T follicular helper cell (primary cell): ENCODE results near the gene TLR5.

Experiments used
- DNase-seq: peaks from one replicate; pipeline ENCODE4 v3.0.0-alpha.2; 2020; ENCODE audit warnings: low read depth

The TLR5 gene

DNA sequence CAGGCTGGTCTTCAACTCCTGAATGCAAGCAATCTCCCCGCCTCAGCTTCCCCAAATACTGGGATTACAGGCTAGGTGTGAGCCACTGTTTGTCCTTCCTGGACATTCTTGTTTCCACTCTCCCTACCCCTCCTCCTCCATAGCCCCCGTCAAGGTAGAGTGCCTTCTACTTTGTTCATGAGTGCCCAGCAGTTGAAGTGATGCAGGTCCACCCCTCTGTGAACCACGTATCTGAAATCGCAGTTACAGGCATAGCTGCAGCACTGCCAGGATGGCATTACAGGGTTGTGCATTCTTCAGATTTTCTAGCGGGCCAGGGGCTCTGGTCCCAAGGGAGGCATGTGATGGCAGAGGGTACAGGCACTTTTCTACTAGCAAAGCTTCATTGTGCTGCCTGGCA lies 7.4 kb upstream of the TLR5 start:
- no peak for DNase-seq

GRCh38 chr1:223147873-223148272 lies 4.8 kb upstream of the TLR5 start:
- DNase-seq, result no peak

- DNase-seq, result no peak
These were observed 4.4 kb upstream of the TLR5 start for GRCh38 chr1:223147409-223147808.

DNA sequence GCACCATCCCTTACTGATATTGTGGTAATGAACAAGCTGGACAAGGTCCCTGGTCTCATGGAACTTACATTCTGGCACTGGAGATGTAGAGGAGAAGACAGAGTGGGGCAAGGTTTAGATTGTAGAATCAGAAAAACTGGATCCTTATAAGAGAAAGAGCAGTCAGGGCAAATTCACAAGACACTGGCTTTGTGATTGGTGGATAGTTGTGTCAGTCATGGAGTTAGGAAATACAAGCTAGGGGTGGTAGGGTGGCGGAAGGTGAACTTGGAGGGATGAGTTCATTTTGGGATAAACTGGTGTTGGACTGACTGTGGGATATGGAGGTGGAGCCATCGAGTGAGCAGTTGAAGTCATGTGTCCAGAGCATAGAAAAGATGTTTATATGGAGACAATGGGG lies 3.7 kb upstream of the TLR5 start:
- no peak for DNase-seq

DNA sequence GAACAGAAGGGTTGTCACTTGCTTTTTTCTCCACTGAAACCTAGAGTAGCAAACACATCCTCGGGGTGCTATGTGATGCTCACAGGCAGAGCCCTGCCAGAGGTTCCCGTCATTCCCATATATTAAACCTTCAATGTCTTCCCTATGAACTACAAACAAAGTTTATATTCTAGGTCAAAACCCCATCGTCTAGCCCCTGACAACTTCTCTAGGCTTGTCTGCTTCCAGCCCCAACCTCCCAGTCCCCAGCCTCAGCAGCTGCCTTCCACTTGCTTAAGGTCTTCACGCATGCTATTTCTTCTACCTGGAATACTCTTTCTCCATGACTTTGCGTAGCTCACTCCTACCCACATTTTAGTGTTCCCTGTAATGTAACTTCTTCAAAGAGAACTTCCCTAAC lies 1.9 kb upstream of the TLR5 start:
- DNase-seq, result no peak

DNA sequence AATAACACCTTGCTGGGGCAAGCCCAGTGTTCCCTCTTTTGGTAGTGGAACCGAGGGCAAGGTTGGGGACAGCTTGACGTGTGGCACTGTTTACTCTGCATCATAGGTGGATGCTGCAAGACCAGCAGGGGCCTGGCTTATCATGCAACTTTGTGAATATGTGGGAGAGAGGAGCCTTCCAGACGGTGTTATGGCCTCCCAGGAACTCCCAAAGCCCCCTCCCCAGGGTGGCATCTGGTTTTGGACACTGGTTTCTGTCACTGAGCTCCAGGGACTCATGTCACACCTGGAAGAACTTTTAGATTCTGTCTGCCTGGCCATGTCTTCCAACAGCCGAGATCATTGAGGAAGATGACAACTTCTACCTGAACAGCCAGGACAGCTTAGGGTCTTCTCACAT lies 1.4 kb upstream of the TLR5 start:
- no peak for DNase-seq

- no peak for DNase-seq
These were observed 645 bp upstream of the TLR5 start for GRCh38 chr1:223143537-223144248.

DNA sequence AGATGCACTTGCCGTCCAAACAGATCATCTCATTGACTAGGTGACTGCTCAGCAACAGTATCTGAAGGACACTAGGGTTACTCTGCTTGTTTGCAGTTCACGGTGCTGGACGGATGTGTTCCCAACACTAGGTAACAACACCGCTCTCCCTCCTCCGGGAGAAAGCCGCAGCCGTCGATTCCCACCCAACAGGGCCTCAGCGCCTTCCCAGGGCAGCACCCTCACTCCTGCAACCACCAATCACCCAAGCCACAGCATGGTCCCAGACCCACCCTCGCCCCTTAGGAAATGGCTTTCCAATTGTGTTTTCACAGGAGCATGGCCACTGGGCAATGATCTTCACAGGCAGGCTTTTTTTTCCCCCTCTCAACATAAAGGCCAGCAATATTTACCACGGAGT lies 779 bp downstream of the TLR5 start:
- no peak for DNase-seq

- no peak for DNase-seq
These were observed 2.2 kb downstream of the TLR5 start for GRCh38 chr1:223140611-223141405.

- no peak for DNase-seq
These were observed 5.5 kb downstream of the TLR5 start for GRCh38 chr1:223137455-223138085.

GRCh38 chr1:223136086-223136485 lies 7.0 kb downstream of the TLR5 start:
- no peak for DNase-seq

DNA sequence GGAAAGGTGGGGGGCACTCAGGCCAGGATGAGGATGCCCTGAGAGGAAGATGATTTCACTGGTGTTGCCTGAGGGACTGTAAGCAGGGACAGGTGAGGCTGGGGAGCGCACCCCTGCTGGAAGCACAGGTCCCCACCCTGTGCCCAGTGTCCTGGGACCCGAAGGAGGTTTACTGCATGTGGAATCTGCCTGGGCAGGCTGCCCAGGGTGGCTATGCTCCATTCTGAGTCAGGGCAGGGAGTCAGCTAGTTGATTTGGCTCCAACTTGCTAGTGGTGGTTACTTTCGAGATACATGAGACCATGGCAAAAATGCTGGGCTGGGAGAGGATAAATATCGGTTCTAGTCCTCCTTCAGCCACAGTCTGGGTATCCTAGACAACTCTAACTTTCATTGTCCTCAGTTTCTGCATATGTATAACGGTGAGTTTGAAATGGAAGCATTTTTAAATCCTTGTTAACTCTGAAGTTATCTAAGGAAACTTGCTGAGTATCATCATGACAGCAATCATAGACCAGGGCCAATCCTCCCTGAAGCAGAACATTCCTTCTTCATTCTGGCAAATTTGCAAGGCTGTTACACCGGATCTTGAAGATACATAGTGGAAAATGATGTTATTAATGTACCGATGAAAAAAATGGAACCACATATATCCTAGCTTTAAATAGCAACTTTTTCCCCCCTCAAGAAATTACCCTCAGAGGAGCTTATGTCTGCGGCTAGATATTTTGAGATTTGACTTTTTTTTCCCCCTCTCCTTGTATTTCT lies 7.7 kb downstream of the TLR5 start:
- DNase-seq, result no peak

DNA sequence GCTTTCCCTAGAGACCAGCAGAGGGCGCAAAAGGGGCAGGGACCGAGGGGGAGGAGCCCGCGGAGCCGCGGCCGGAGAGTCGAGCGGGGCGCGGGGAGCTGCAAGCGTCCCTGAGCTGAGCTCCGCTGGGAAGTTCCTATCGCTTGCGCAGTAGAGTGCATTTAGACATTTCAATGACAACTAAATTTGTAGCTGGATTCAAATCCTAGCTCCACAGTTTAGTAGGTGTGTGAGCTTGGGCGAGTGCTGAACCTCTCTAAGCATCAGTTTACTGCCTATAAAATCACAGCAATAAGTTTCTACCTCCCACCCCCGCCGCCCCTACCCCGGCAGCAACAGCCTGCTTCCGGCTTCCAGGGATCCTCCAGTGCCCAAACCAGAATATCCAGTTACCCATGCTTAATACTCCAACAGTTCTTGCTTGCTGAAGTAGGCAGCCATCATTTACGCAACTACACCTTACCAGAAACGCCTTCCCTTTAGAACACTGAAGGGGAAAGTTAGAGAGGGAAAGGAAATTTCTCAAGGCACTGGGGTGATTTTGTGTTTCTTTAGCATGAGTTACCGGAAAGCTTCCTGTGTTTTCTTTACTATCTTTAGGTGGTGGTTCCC lies 9.1 kb downstream of the TLR5 start:
- DNase-seq, result peak; percentile 58

- no peak for DNase-seq
These were observed 9.7 kb downstream of the TLR5 start for GRCh38 chr1:223133306-223133823.

DNA sequence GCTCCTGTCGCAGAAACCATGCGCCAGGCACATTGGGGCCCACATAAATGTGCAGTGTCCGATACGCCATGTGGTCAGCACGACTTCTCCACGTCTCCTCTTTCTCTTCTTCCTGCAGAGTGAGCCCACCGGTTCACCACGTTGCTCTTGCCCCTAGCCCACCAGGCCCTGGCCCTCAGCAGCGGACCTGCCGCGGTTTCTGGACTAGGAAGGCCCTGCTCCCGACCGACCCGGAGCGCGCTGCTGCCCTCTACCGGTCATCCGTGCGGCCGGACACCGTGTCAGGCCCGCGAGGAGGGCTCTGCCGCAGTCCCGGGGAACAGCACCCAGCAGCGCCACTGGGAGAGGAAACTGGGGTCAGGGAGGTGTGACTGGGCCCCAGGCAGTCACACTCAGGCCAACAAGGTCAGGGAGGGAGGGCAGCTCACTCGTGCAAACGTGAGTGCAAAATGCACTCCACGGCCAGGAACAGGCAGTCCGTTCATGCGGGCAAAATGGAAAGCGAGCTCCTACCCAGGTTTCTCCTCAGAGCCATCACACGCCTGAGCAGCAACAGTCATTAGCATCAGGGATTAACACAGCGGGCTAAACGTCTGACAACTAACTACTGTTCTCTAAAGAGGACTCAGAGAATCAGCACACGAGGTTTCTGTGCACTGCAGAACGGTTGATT lies 13.7 kb downstream of the TLR5 start:
- DNase-seq, result peak; percentile 34

- no peak for DNase-seq
These were observed 16.3 kb downstream of the TLR5 start for GRCh38 chr1:223126741-223127140.

GRCh38 chr1:223125766-223126165 lies 17.3 kb downstream of the TLR5 start:
- DNase-seq, result no peak

- DNase-seq, result no peak
These were observed 19.9 kb downstream of the TLR5 start for GRCh38 chr1:223123011-223123610.

GRCh38 chr1:223118418-223118817 lies 24.6 kb downstream of the TLR5 start:
- no peak for DNase-seq

DNA sequence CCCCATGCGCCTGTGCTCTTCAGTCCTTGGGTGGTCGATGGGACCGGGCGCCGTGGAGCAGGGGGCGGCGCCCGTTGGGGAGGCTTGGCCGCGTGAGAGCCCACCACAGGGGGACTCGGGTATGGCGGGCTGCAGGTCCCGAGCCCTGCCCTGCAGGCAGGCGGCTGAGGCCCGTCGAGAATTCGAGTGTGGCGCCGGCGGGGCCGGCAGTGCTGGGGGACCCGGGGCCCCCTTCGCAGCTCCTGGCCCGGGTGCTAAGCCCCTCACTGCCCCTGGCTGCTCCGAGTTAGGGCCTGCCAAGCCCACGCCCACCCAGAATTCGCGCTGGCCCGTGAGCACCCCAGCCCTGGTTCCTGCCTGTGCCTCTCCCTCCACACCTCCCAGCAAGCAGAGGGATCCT lies 26.1 kb downstream of the TLR5 start:
- DNase-seq, result no peak

- DNase-seq, result no peak
These were observed 28.2 kb downstream of the TLR5 start for GRCh38 chr1:223114871-223115270.
